Fibroblast of skin of left biceps (primary cell): ENCODE data around the gene GOLM1.

Experiments used
- DNase-seq, 2 experiments: peaks; one replicate each; pipeline ENCODE4 v3.0.0-alpha.2; 2013; ENCODE audit warnings: low read depth in 2 of 2

GOLM1 gene

DNA sequence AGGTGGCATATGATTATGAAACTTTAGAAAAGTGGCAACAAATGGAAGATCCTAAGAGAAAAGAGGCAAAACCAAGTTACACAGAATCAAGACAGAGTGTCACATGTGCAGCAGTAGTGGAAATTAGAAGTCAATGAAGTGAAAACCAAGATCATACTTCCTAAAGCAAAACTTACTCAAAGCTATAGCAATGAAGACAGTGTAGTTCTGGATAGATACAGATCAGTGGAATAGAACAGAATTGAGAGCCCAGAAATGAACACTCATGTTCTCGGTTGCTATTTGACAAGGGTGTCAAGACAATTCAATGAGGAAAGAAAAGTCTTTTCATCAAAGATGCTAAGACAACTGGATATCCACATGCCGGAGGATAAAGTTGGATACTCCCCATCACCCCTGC lies 114.9 kb downstream of the GOLM1 start:
- no peak for DNase-seq

DNA sequence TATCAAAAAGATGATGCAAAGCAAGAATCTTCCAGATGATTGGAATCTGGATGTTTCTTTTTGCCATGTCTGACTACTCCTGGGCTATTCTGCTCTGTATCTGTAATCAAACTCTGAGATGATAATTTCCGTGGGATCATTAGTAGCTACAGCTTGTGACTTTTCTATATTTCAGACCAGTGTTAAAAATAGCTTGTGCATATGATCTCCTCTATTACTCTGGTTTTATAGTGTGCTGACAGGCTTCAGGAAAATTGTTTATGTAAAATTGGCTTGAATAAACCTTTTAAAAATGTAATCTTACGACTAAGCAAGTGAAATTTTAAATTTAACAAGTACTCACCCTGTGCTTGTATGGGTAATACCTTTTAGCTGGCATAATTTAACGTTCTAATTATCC lies 118.0 kb downstream of the GOLM1 start:
- no peak for DNase-seq

DNA sequence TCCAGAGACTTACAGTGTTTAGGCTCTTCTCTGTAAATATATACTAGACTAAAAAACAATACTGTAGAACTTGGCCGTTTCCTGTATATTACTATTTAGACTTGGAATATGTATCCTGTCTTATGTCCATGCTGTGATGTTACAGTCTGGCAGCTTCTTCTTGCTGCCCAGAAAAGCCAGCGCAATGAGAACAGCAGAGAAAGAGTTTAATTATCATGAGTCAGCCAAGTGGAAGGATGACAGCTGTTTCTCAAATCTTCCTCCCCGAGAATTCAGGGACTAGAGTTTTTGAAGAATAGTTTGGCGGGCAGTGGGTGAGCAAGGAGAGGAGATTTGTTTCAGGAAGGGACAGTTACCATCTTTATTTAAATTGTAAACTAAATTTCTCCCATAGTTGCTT lies 120.9 kb downstream of the GOLM1 start:
- DNase-seq: no peak
